ENCODE measurements around the gene FAM193A.
"Not testable (repeated sequence)": the region's sequence is repeated elsewhere in the genome, so short reads cannot be mapped to it uniquely, and the experiment has no call there.

FAM193A gene

GRCh38 chr4:2536193-2537010, at the start of gene FAM193A:
Gene FAM193A (plus strand): TSS chr4:2536647. CDS start chr4:2536916, 269 bp downstream.
- DNase-seq = peak; percentile 81 to 97

- no peak for DNase-seq
Measured at GRCh38 chr4:2486981-2487380, 49.5 kb upstream of the FAM193A start.

- no peak for DNase-seq
Measured at GRCh38 chr4:2487632-2488031, 48.8 kb upstream of the FAM193A start.

GRCh38 chr4:2489081-2489805, 47.2 kb upstream of the FAM193A start:
- no peak for DNase-seq

GRCh38 chr4:2489841-2490552, 46.5 kb upstream of the FAM193A start:
- no peak for DNase-seq

- no peak for DNase-seq
Measured at GRCh38 chr4:2492970-2493369, 43.5 kb upstream of the FAM193A start.

- no peak for DNase-seq
Measured at GRCh38 chr4:2494992-2495391, 41.5 kb upstream of the FAM193A start.

GRCh38 chr4:2497324-2497723, 39.1 kb upstream of the FAM193A start:
- DNase-seq = no peak

GRCh38 chr4:2497931-2498330, 38.5 kb upstream of the FAM193A start:
- no peak for DNase-seq

- DNase-seq = no peak
Measured at GRCh38 chr4:2500547-2500946, 35.9 kb upstream of the FAM193A start.

GRCh38 chr4:2501034-2501594, 35.3 kb upstream of the FAM193A start:
- DNase-seq = no peak

- DNase-seq = no peak
Measured at GRCh38 chr4:2503809-2504208, 32.6 kb upstream of the FAM193A start.

- DNase-seq = no peak
Measured at GRCh38 chr4:2507259-2507658, 29.2 kb upstream of the FAM193A start.

GRCh38 chr4:2507855-2508254, 28.6 kb upstream of the FAM193A start:
- no peak for DNase-seq

GRCh38 chr4:2510351-2511259, 25.8 kb upstream of the FAM193A start:
- no peak for DNase-seq

GRCh38 chr4:2511645-2512131, 24.8 kb upstream of the FAM193A start:
- no peak for DNase-seq

- no peak for DNase-seq
Measured at GRCh38 chr4:2512396-2513135, 23.9 kb upstream of the FAM193A start.

- DNase-seq = not testable (repeated sequence)
Measured at GRCh38 chr4:2514193-2514592, 22.3 kb upstream of the FAM193A start.

- not testable (repeated sequence) for DNase-seq
Measured at GRCh38 chr4:2514944-2515343, 21.5 kb upstream of the FAM193A start.

GRCh38 chr4:2515830-2516550, 20.5 kb upstream of the FAM193A start:
- DNase-seq = no peak

Data from NCI-H446 (cell line).